Nephron progenitor cell (in vitro differentiated cells): Measurements from ENCODE around the gene CACNA1B.

Experiments used
- DNase-seq: peaks from one replicate; pipeline ENCODE4 v3.0.0; 2021
- H3K27ac Mint-ChIP-seq: 2 replicates; pipeline ENCODE4 v1.8.0; 2021; ENCODE audit warnings: mild to moderate bottlenecking, moderate library complexity, mixed read lengths
- H3K27me3 Mint-ChIP-seq: 2 replicates; pipeline ENCODE4 v1.8.0; 2021; ENCODE audit warnings: mild to moderate bottlenecking, low read depth, mixed read lengths; ENCODE audit not compliant: poor library complexity
- H3K36me3 Mint-ChIP-seq: 2 replicates; pipeline ENCODE4 v1.8.0; 2021; ENCODE audit warnings: low read depth, mixed read lengths
- H3K4me1 Mint-ChIP-seq: 2 replicates; pipeline ENCODE4 v1.8.0; 2021; ENCODE audit warnings: mixed read lengths
- H3K4me3 Mint-ChIP-seq: 2 replicates; pipeline ENCODE4 v1.8.0; 2021; ENCODE audit warnings: mild to moderate bottlenecking, moderate library complexity, mixed read lengths
- H3K9me3 Mint-ChIP-seq: 2 replicates; pipeline ENCODE4 v1.8.0; 2021; ENCODE audit warnings: mild to moderate bottlenecking, moderate library complexity, mixed read lengths
- CTCF ChIP-seq: fragments of 200-600 bp; sonication (generic); IDR thresholded peaks from 2 replicates; pipeline ENCODE4 v1.5.0; 2021; ENCODE audit warnings: antibody characterized with exemption

CACNA1B gene

DNA sequence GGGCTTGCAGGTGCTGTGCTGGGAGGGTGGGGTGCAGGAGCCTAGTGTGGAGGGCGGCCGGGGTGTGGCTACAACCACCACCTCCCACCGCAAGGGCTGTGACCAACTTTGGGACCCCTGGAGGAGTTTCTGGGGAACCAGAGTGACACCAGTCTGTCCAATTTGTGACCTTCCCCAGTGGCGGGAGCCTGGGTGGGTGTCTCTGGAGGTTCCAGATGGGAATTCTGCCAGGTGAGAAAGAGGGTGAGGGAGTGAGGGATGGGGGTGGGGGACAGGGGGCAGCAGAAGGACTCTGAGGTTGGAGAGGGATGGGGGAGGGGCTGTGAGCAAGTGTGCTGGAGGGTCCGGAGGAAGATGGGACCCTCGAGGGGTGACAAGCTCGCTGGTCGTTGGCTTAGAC lies 4.2 kb upstream of the CACNA1B start:
- H3K4me1 Mint-ChIP-seq, result no peaks in the 10 kb centered on the region
- H3K9me3 Mint-ChIP-seq, result peaks cover 12% of the 10 kb centered on the region
- no peak overlapping the region for H3K27ac Mint-ChIP-seq
- no peak for DNase-seq
- H3K27me3 Mint-ChIP-seq, result peaks cover 62% of the 10 kb centered on the region
- H3K4me3 Mint-ChIP-seq, result no peak overlapping the region
- TF ChIP-seq CTCF, result no peak
- H3K36me3 Mint-ChIP-seq, result no peaks in the 10 kb centered on the region

- peaks cover 10% of the 10 kb centered on the region for H3K9me3 Mint-ChIP-seq
- DNase-seq, result no peak
- no peak for TF ChIP-seq CTCF
- no peaks in the 10 kb centered on the region for H3K4me1 Mint-ChIP-seq
- peaks cover 59% of the 10 kb centered on the region for H3K27me3 Mint-ChIP-seq
- H3K27ac Mint-ChIP-seq, result no peak overlapping the region
- H3K36me3 Mint-ChIP-seq, result no peaks in the 10 kb centered on the region
- no peak overlapping the region for H3K4me3 Mint-ChIP-seq
Measured at GRCh38 chr9:137873858-137874362, 3.7 kb upstream of the CACNA1B start.

- Mint-ChIP-seq H3K27ac (no peak overlapping the region), H3K4me3 (no peak overlapping the region), H3K27me3 (peaks cover 56% of the 10 kb centered on the region), H3K9me3 (peaks cover 10% of the 10 kb centered on the region), H3K36me3 (no peaks in the 10 kb centered on the region), H3K4me1 (no peaks in the 10 kb centered on the region)
- DNase-seq, result no peak
- TF ChIP-seq CTCF, result no peak
Measured at GRCh38 chr9:137875354-137875753, 2.2 kb upstream of the CACNA1B start.

GRCh38 chr9:137875846-137876245 lies 1.7 kb upstream of the CACNA1B start:
- H3K4me3 Mint-ChIP-seq, result no peak overlapping the region
- peaks cover 54% of the 10 kb centered on the region for H3K27me3 Mint-ChIP-seq
- DNase-seq, result no peak
- H3K27ac Mint-ChIP-seq, result no peak overlapping the region
- H3K4me1 Mint-ChIP-seq, result no peaks in the 10 kb centered on the region
- no peaks in the 10 kb centered on the region for H3K36me3 Mint-ChIP-seq
- no peak for TF ChIP-seq CTCF
- H3K9me3 Mint-ChIP-seq, result peaks cover 10% of the 10 kb centered on the region

- peak overlapping the region; percentile 68 for H3K4me3 Mint-ChIP-seq
- H3K27me3 Mint-ChIP-seq, result peaks cover 53% of the 10 kb centered on the region
Measured at GRCh38 chr9:137876269-137876668, 1.3 kb upstream of the CACNA1B start.

More at GRCh38 chr9:137876269-137876668, 1.3 kb upstream of the CACNA1B start:
- Mint-ChIP-seq H3K9me3 (peaks cover 10% of the 10 kb centered on the region), H3K27ac (no peak overlapping the region), H3K36me3 (no peaks in the 10 kb centered on the region), H3K4me1 (no peaks in the 10 kb centered on the region)
- TF ChIP-seq CTCF, result no peak
- DNase-seq, result no peak
